Mammary epithelial cell (primary cell): ENCODE results near the gene ACE.

Experiments used
- EZH2 ChIP-seq: IDR thresholded peaks from 2 replicates; pipeline ENCODE4 v1.6.1; 2012; ENCODE audit warnings: low read length, inconsistent platforms, borderline replicate concordance
- TF ChIP-seq, protein P1 (sequence below), 2 donors: IDR thresholded peaks in 1 of 2; conservative IDR thresholded peaks in 1 of 2; 2 replicates each; pipeline ENCODE4 v1.5.1; 2011 to 2012; ENCODE audit warnings: inconsistent platforms in 2 of 2, low read length in 2 of 2, mild to moderate bottlenecking in 2 of 2, control low read depth in 1 of 2, low read depth in 1 of 2; ENCODE audit not compliant: insufficient read depth in 1 of 2; ENCODE audit errors: extremely low read depth in 1 of 2

DNA sequence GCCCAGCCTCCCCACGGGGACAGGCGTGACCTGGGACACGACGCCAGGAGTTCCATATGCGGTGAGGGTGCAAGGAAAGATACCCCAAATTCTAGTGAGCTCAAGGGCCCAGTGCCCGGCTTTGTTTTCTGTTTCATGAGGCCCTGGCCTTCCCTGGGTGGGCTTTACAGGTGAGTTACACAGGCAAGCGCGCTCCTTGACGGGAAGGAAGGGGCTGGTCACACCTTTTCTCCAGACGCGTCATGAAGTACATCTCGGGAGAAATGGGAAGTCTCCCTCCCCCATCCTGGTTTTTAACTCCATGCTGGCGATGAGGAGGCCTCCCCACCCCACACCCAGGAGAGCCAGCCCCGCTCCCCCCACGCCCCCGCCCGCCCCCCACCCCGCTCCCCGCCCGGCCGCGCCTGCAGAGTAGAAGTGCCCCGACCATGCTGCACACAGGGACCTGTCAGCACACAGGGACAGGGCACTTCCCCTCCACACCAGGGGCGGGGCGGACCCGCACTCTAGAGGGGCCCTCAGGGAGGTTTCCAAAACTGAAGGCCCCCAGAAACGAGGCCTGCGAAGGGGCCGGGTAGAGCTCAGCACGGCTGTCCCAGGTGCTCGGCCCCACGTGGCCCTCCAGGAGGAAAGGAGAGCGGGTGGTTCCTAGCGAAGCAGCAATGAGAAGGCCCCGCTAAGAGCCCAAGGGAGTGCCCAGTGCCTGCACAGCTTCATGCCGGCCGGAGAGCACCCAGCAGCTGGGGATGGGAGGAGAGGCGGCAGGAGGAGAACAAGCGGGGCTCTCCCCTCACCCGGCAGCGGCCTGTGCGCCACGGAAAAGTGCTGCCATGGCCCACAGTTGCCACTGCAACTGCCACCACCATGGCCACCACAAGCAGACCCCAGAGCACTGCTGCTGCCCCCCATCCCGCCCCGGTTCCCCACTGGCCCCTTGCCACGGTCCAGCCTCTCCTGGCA, 38.5 kb upstream of the ACE start:
- TF ChIP-seq, protein P1, sequence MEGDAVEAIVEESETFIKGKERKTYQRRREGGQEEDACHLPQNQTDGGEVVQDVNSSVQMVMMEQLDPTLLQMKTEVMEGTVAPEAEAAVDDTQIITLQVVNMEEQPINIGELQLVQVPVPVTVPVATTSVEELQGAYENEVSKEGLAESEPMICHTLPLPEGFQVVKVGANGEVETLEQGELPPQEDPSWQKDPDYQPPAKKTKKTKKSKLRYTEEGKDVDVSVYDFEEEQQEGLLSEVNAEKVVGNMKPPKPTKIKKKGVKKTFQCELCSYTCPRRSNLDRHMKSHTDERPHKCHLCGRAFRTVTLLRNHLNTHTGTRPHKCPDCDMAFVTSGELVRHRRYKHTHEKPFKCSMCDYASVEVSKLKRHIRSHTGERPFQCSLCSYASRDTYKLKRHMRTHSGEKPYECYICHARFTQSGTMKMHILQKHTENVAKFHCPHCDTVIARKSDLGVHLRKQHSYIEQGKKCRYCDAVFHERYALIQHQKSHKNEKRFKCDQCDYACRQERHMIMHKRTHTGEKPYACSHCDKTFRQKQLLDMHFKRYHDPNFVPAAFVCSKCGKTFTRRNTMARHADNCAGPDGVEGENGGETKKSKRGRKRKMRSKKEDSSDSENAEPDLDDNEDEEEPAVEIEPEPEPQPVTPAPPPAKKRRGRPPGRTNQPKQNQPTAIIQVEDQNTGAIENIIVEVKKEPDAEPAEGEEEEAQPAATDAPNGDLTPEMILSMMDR (conservative IDR thresholded peaks at IDR 0.05 in 1 of 2, IDR thresholded peaks at IDR 0.05 in 1 of 2; ENCODE audit: extremely low read depth in 1 of 2, insufficient read depth in 1 of 2, low read depth in 1 of 2, low read length in 2 of 2) = no peak
- no peak for TF ChIP-seq EZH2
